Endothelial cell of umbilical vein (primary cell): ENCODE results near the gene TBC1D8. TPM values are rescaled to one million over a fixed set of nuclear protein-coding genes. Genes with fewer than 3 reads are reported as not detected.

Experiments used
- BruUV-seq: library from RNA; stranded (reverse); fragments of 400-500 nt; replicated peaks from 2 replicates; lab custom pipeline; 2021; lab: Mats Ljungman, UMichigan
- CTCF ChIA-PET: fragments of 300-600, 350-600 bp; sonication (Branson Sonifier 250); formaldehyde crosslinking; loops from one replicate; lab custom pipeline; 2021; ENCODE audit warnings: antibody characterized with exemption, inconsistent platforms; lab: Charles Lee
- POLR2A ChIA-PET: fragments of 300-600, 350-600 bp; sonication (Branson Sonifier 250); formaldehyde crosslinking; loops from one replicate; lab custom pipeline; 2021; ENCODE audit warnings: antibody characterized with exemption, inconsistent platforms; lab: Charles Lee
- DNase-seq: peaks from one replicate; pipeline ENCODE4 v3.0.0-alpha.2; 2011; ENCODE audit warnings: low read depth, low spot score
- FAIRE-seq: peaks from 2 replicates; lab custom pipeline; 2011; peaks lifted over from hg19 to GRCh38; lab: Jason Lieb, UNC
- H2AFZ ChIP-seq: 2 replicates; pipeline ENCODE4 v1.6.0; 2012; ENCODE audit warnings: low read depth, low read length, control low read depth, inconsistent platforms
- H3K27ac ChIP-seq: 2 replicates; pipeline ENCODE4 v1.5.1; 2011; ENCODE audit warnings: low read depth, mild to moderate bottlenecking, control low read depth, low read length, moderate library complexity; ENCODE audit not compliant: insufficient read depth
- H3K27me3 ChIP-seq, 2 experiments: 2 replicates each; pipeline versions ENCODE4 v1.6.0 to v1.6.1; 2011; ENCODE audit warnings: low read length in 2 of 2, mixed read lengths in 1 of 2; ENCODE audit not compliant: control insufficient read depth in 2 of 2, insufficient read depth in 2 of 2
- H3K36me3 ChIP-seq, 2 experiments: 2 replicates in 1 of 2; 3 replicates in 1 of 2; pipeline ENCODE4 v1.5.1; 2011; ENCODE audit warnings: low read length in 2 of 2, mild to moderate bottlenecking in 1 of 2, moderate library complexity in 1 of 2; ENCODE audit not compliant: control insufficient read depth in 2 of 2, insufficient read depth in 2 of 2; ENCODE audit errors: extremely low read depth in 1 of 2
- H3K4me1 ChIP-seq: 3 replicates; pipeline ENCODE4 v1.5.1; 2011; ENCODE audit warnings: mild to moderate bottlenecking, low read length; ENCODE audit not compliant: control insufficient read depth, insufficient read depth; ENCODE audit errors: extremely low read depth
- H3K4me2 ChIP-seq: 2 replicates; pipeline ENCODE4 v1.6.1; 2011; ENCODE audit warnings: low read length, control low read depth, mixed read lengths; ENCODE audit not compliant: insufficient read depth
- H3K4me3 ChIP-seq, 3 experiments: fragments of 200-600 bp in 1 of 3; sonication (generic), shearing (Covaris generic) in 1 of 3; replicated peaks in 1 of 3; 2 replicates each; pipeline ENCODE4 v1.5.1; 2011 to 2016; ENCODE audit warnings: control low read depth in 3 of 3, low read length in 3 of 3, mild to moderate bottlenecking in 2 of 3, inconsistent platforms in 1 of 3, low read depth in 1 of 3, moderate library complexity in 1 of 3; ENCODE audit not compliant: insufficient read depth in 1 of 3
- H3K79me2 ChIP-seq: 2 replicates; pipeline ENCODE4 v1.6.0; 2012; ENCODE audit warnings: low read length, inconsistent platforms; ENCODE audit not compliant: control insufficient read depth, insufficient read depth
- H3K9ac ChIP-seq: replicated peaks from 2 replicates; pipeline ENCODE3; 2011; ENCODE audit warnings: low read length, control low read depth; ENCODE audit not compliant: insufficient read depth; ENCODE audit errors: extremely low read depth
- H3K9me1 ChIP-seq: replicated peaks from 3 replicates; pipeline ENCODE4 v1.6.0; 2011; ENCODE audit warnings: mild to moderate bottlenecking, low read length; ENCODE audit not compliant: control insufficient read depth, insufficient read depth; ENCODE audit errors: extremely low read depth
- H3K9me3 ChIP-seq: replicated peaks from 2 replicates; pipeline ENCODE4 v1.5.1; 2012; ENCODE audit warnings: low read length, inconsistent platforms; ENCODE audit not compliant: control insufficient read depth, insufficient read depth
- H4K20me1 ChIP-seq: replicated peaks from 2 replicates; pipeline ENCODE3; 2011; ENCODE audit warnings: mild to moderate bottlenecking, low read length; ENCODE audit not compliant: control insufficient read depth, insufficient read depth; ENCODE audit errors: extremely low read depth
- EZH2 ChIP-seq: IDR thresholded peaks from 2 replicates; pipeline ENCODE4 v1.6.1; 2012; ENCODE audit warnings: borderline replicate concordance, low read depth, mild to moderate bottlenecking, moderate library complexity, low read length, inconsistent platforms; ENCODE audit not compliant: severe bottlenecking
- FOS ChIP-seq: IDR thresholded peaks from 2 replicates; pipeline ENCODE4 v1.6.1; 2011; ENCODE audit warnings: mild to moderate bottlenecking, low read length, moderate library complexity, borderline replicate concordance; ENCODE audit not compliant: insufficient read depth
- GATA2 ChIP-seq: IDR thresholded peaks from 2 replicates; pipeline ENCODE4 v1.7.0; 2011; ENCODE audit warnings: low read depth, mild to moderate bottlenecking, moderate library complexity, mixed read lengths, low read length; ENCODE audit not compliant: insufficient read length, insufficient read depth
- JUN ChIP-seq: IDR thresholded peaks from 2 replicates; pipeline ENCODE4 v1.6.1; 2011; ENCODE audit warnings: borderline replicate concordance, low read depth; ENCODE audit not compliant: insufficient read length, insufficient read depth
- MYC ChIP-seq: IDR thresholded peaks from one replicate; pipeline ENCODE4 v1.6.1; 2011; ENCODE audit warnings: mild to moderate bottlenecking, low read depth, low read length
- POLR2A ChIP-seq: IDR thresholded peaks from 2 replicates; pipeline ENCODE4 v1.6.1; 2012; ENCODE audit warnings: low read depth, mild to moderate bottlenecking, control low read depth, low read length
- POLR2AphosphoS5 ChIP-seq: IDR thresholded peaks from 2 replicates; pipeline ENCODE4 v1.6.1; 2012; ENCODE audit warnings: low read depth, mild to moderate bottlenecking, control low read depth, low read length, moderate library complexity; ENCODE audit not compliant: insufficient read depth
- dilution Hi-C: fragments of 300-500 bp; cut with MboI; formaldehyde crosslinking; loops from one replicate; pipeline ENCODE4 v1.15.0; 2019; ENCODE audit warnings: low sequenced_read_pairs; ENCODE audit not compliant: extremely low pct_ligation_motif_present
- intact Hi-C: fragments of 100-400 bp; cut with micrococcal nuclease; formaldehyde crosslinking; loops from one replicate; pipeline ENCODE4 v1.10.0; 2022
- polyA plus RNA-seq, 4 experiments: library from polyadenylated mRNA; depleted of rRNA in 3 of 4; stranded (reverse) in 3 of 4; unstranded in 1 of 4; fragments of >200 nt; gene quantifications; 2 replicates each; pipeline versions ENCODE4 v1.2.1 to v1.2.3, GENCODE V29; 2011 to 2012; ENCODE audit warnings: missing spikeins in 1 of 4
- total RNA-seq: library from RNA; stranded (reverse); gene quantifications from 2 replicates; pipeline ENCODE4 v1.2.3, GENCODE V29; 2021
- TF ChIP-seq, protein P1 (sequence below): IDR thresholded peaks from 2 replicates; pipeline ENCODE4 v1.6.1; 2011; ENCODE audit not compliant: insufficient read depth, insufficient read length
- TF ChIP-seq, protein P2 (sequence below), 2 donors: IDR thresholded peaks; 1 replicate in 1 of 2; 2 replicates in 1 of 2; pipeline ENCODE4 v1.5.1; 2011; ENCODE audit warnings: low read length in 2 of 2, mild to moderate bottlenecking in 2 of 2, moderate library complexity in 2 of 2, control low read depth in 1 of 2, inconsistent platforms in 1 of 2, low read depth in 1 of 2; ENCODE audit not compliant: insufficient read depth in 1 of 2; ENCODE audit errors: extremely low read depth in 1 of 2

TBC1D8 gene
- total and polyA plus RNA-seq, 2 donors (not counting 3 experiments of a cell fraction or from before 2014, with no cell fraction given) = 28.5 to 32.1 TPM

- DNase-seq = peak; percentile 90
- TF ChIP-seq, protein P1, sequence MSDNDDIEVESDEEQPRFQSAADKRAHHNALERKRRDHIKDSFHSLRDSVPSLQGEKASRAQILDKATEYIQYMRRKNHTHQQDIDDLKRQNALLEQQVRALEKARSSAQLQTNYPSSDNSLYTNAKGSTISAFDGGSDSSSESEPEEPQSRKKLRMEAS = peak; percentile 55
- no peak for TF ChIP-seq EZH2
- POLR2A ChIA-PET = no interaction called here
- Histone ChIP-seq H4K20me1 (no peaks in the 10 kb centered on the region), H3K9me3 (no peaks in the 10 kb centered on the region), H3K9me1 (no peaks in the 10 kb centered on the region), H3K9ac (peak overlapping the region; percentile 41), H3K4me2 (peak overlapping the region; percentile 62), H3K27ac (peak overlapping the region; percentile 66), H2AFZ (no peak overlapping the region), H3K4me3 (peak overlapping the region in 1 of 3 experiments; percentile 6), H3K4me1 (peaks cover 24% of the 10 kb centered on the region), H3K27me3 (no peaks in the 10 kb centered on the region), H3K36me3 (no peaks in the 10 kb centered on the region), H3K79me2 (peaks cover 88% of the 10 kb centered on the region)
- FAIRE-seq = peak; percentile 88
- CTCF ChIA-PET = interaction anchor here (1.0 to 1.3 kb wide), 2 partner anchors 41 to 44 kb away, joined by 3 read pairs; no protein-coding TSS in a partner anchor
- intact Hi-C loops (loop anchor here (1.0 to 5.0 kb wide), 2 partner anchors 42 to 52 kb away; partner anchors contain the start of gene TBC1D8), dilution Hi-C loops (no loop called here)
- BruUV-seq = no TSS peak
Observed at GRCh38 chr2:101109451-101110118, 41.6 kb downstream of the TBC1D8 start.

DNA sequence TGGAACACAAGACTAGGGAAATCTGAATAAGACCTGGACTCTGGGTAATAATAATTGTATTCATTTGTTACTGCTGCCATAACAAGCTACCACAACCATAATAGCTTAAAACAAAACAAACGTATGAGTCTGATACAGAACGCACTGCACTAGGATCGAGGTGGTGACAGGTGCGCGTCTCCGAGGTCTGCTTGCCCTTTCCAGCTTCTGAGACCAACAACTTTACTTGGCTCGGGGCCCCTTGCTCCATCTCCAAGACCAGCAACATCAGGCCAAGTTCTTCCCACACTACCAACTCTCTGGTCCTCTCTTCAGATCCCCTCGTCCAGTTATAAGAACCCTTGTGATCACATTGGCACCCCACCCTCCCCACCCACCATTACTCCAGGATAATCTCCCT is 42.8 kb downstream of the TBC1D8 start:
- ChIA-PET CTCF (no interaction called here), POLR2A (no interaction called here)

More for the DNA sequence above, 42.8 kb downstream of the TBC1D8 start:
- H3K79me2 ChIP-seq = peaks cover 90% of the 10 kb centered on the region
- no peak overlapping the region for H3K27ac ChIP-seq
- H3K27me3 ChIP-seq = no peaks in the 10 kb centered on the region
- dilution Hi-C loops (no loop called here), intact Hi-C loops (loop anchor here (5.0 kb wide), 1 partner anchor 51 kb away; no protein-coding TSS in a partner anchor)
- peaks cover 22% of the 10 kb centered on the region for H3K4me1 ChIP-seq
- FAIRE-seq (no peak), DNase-seq (no peak)
- H3K9me1 ChIP-seq = no peaks in the 10 kb centered on the region
- no peaks in the 10 kb centered on the region for H3K36me3 ChIP-seq
- H2AFZ ChIP-seq = no peak overlapping the region
- no peaks in the 10 kb centered on the region for H3K9me3 ChIP-seq
- no peaks in the 10 kb centered on the region for H4K20me1 ChIP-seq
- no peak overlapping the region for H3K4me2 ChIP-seq
- no peak for TF ChIP-seq POLR2AphosphoS5
- TF ChIP-seq, protein P2, sequence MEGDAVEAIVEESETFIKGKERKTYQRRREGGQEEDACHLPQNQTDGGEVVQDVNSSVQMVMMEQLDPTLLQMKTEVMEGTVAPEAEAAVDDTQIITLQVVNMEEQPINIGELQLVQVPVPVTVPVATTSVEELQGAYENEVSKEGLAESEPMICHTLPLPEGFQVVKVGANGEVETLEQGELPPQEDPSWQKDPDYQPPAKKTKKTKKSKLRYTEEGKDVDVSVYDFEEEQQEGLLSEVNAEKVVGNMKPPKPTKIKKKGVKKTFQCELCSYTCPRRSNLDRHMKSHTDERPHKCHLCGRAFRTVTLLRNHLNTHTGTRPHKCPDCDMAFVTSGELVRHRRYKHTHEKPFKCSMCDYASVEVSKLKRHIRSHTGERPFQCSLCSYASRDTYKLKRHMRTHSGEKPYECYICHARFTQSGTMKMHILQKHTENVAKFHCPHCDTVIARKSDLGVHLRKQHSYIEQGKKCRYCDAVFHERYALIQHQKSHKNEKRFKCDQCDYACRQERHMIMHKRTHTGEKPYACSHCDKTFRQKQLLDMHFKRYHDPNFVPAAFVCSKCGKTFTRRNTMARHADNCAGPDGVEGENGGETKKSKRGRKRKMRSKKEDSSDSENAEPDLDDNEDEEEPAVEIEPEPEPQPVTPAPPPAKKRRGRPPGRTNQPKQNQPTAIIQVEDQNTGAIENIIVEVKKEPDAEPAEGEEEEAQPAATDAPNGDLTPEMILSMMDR (IDR thresholded peaks at IDR 0.05; ENCODE audit: extremely low read depth in 1 of 2, insufficient read depth in 1 of 2, low read depth in 1 of 2, low read length in 2 of 2) = no peak
- TF ChIP-seq JUN = no peak
- no peak for TF ChIP-seq GATA2
- TF ChIP-seq FOS = no peak
- TF ChIP-seq EZH2 = no peak
- no peak for TF ChIP-seq MYC
- no peak for TF ChIP-seq POLR2A
- TF ChIP-seq, protein P1 = no peak
- no peak overlapping the region for H3K4me3 ChIP-seq
- BruUV-seq = no TSS peak
- H3K9ac ChIP-seq = no peak overlapping the region
